ENCODE measurements around the gene PRKAR1B. TPM values are rescaled to one million over a fixed set of nuclear protein-coding genes. Genes with fewer than 3 reads are reported as not detected.

Gene PRKAR1B
- total RNA-seq, 2 experiments from 2014 or later = 22.5 to 41.6 TPM

DNA sequence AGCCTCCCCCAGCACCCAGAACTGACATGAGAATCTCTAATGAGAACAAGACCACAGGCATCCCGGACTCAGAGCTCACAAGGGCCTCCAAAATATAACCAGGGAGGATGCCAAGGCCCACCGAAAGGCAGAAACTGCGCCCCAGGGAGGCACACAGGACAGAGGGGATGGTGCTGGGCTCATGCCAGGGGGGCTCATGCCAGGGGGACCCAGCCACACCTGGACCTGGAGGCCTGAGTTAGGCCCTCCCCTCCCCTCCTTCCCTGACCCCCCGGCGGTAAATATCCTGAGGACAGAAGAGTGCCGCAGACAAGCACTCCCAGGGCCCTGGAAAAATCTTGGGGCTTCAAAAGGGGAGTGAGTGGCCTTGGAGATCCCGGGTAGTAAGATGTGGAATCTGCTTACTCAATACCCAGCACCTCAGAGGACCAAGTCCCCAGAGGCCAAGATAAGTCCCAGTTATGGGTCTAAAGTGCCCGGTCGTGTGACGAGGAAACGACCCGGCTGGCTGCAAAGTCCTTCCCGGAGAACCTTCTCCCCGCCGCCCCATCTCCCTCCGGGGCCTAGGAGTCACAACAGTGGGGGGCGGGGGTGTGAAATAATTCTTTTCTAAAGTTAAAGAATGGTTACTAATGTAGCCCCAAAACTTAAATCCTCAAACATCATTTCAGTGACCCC, 219.3 kb downstream of the PRKAR1B start:
- H2AFZ ChIP-seq (ENCODE audit: low read length) = no peak overlapping the region
- no peaks in the 10 kb centered on the region for H4K20me1 ChIP-seq (ENCODE audit: insufficient read depth, low read length)
- ChIA-PET CTCF (ENCODE audit: unreplicated experiment) (no interaction called here), POLR2A (no interaction called here)
- no peak for DNase-seq (ENCODE audit: low spot score)
- H3K27ac ChIP-seq (ENCODE audit: low read depth, low read length, poor library complexity, severe bottlenecking) = no peak overlapping the region
- H3K9me3 ChIP-seq (ENCODE audit: low read length) = no peaks in the 10 kb centered on the region
- H3K4me3 ChIP-seq (ENCODE audit: low read depth, low read length, poor library complexity, severe bottlenecking) = no peak overlapping the region
- no peaks in the 10 kb centered on the region for H3K79me2 ChIP-seq (ENCODE audit: insufficient read depth, low read depth, low read length)
- H3K4me2 ChIP-seq (ENCODE audit: low read length) = no peak overlapping the region
- no peaks in the 10 kb centered on the region for H3K4me1 ChIP-seq (ENCODE audit: insufficient read depth, low read length, poor library complexity, severe bottlenecking)
- intact Hi-C loops (cut with micrococcal nuclease; ENCODE audit: unreplicated experiment) = no loop called here
- BruUV-seq (replicated peaks) = no TSS peak
- TF ChIP-seq EZH2phosphoT487 (IDR thresholded peaks at IDR 0.05; ENCODE audit: borderline replicate concordance, low read depth, low read length) (no peak), CTCF (conservative IDR thresholded peaks at IDR 0.05; ENCODE audit: low read length) (no peak)
- H3K9me2 ChIP-seq (ENCODE audit: insufficient read depth, low read length) = no peaks in the 10 kb centered on the region
- no peaks in the 10 kb centered on the region for H3K36me3 ChIP-seq (ENCODE audit: insufficient read depth, low read length)

GRCh38 chr7:506921-507622, 220.0 kb downstream of the PRKAR1B start:
- Histone ChIP-seq H3K4me3 (ENCODE audit: low read depth, low read length, poor library complexity, severe bottlenecking) (no peak overlapping the region), H3K79me2 (ENCODE audit: insufficient read depth, low read depth, low read length) (no peaks in the 10 kb centered on the region), H3K27ac (ENCODE audit: low read depth, low read length, poor library complexity, severe bottlenecking) (no peak overlapping the region), H3K4me1 (ENCODE audit: insufficient read depth, low read length, poor library complexity, severe bottlenecking) (no peaks in the 10 kb centered on the region), H3K36me3 (ENCODE audit: insufficient read depth, low read length) (no peaks in the 10 kb centered on the region), H2AFZ (ENCODE audit: low read length) (no peak overlapping the region), H3K9me3 (ENCODE audit: low read length) (no peaks in the 10 kb centered on the region), H4K20me1 (ENCODE audit: insufficient read depth, low read length) (no peaks in the 10 kb centered on the region), H3K4me2 (ENCODE audit: low read length) (no peak overlapping the region), H3K9me2 (ENCODE audit: insufficient read depth, low read length) (no peaks in the 10 kb centered on the region)
- no TSS peak for BruUV-seq (replicated peaks)
- intact Hi-C loops (cut with micrococcal nuclease; ENCODE audit: unreplicated experiment) = no loop called here
- no peak for DNase-seq (ENCODE audit: low spot score)
- CTCF ChIA-PET (ENCODE audit: unreplicated experiment) = no interaction called here
- TF ChIP-seq EZH2phosphoT487 (IDR thresholded peaks at IDR 0.05; ENCODE audit: borderline replicate concordance, low read depth, low read length) (no peak), CTCF (conservative IDR thresholded peaks at IDR 0.05; ENCODE audit: low read length) (no peak)
- POLR2A ChIA-PET = no interaction called here

DNA sequence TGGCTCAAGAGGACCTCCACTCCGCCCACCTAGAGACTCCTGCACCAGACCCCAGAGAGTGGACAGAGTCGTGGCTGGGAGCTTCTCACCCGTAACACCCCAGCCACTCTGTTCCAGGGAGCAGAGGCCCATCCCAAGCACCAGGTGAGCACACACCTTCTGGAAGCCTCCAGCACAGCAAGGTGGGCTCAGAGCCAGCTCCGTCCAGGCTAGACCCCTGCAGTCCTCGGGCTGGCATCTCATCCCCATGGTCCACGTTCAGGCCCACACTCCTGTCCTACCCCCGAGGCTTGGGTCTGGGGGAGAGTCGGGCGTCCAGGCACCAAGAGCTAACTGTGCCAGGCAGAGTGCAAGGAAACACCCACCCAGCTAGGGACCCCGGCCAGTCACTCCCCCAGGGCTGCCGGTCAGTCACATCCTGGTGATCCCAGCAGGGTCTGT, 220.7 kb downstream of the PRKAR1B start:
- Histone ChIP-seq H4K20me1 (ENCODE audit: insufficient read depth, low read length) (no peaks in the 10 kb centered on the region), H3K4me1 (ENCODE audit: insufficient read depth, low read length, poor library complexity, severe bottlenecking) (no peaks in the 10 kb centered on the region), H3K27ac (ENCODE audit: low read depth, low read length, poor library complexity, severe bottlenecking) (no peak overlapping the region), H3K4me2 (ENCODE audit: low read length) (no peak overlapping the region), H3K79me2 (ENCODE audit: insufficient read depth, low read depth, low read length) (no peaks in the 10 kb centered on the region), H3K9me3 (ENCODE audit: low read length) (no peaks in the 10 kb centered on the region), H2AFZ (ENCODE audit: low read length) (no peak overlapping the region), H3K36me3 (ENCODE audit: insufficient read depth, low read length) (no peaks in the 10 kb centered on the region), H3K9me2 (ENCODE audit: insufficient read depth, low read length) (no peaks in the 10 kb centered on the region), H3K4me3 (ENCODE audit: low read depth, low read length, poor library complexity, severe bottlenecking) (no peak overlapping the region)
- POLR2A ChIA-PET = no interaction called here
- intact Hi-C loops (cut with micrococcal nuclease; ENCODE audit: unreplicated experiment) = no loop called here
- no peak for DNase-seq (ENCODE audit: low spot score)
- CTCF ChIA-PET (ENCODE audit: unreplicated experiment) = no interaction called here
- no TSS peak for BruUV-seq (replicated peaks)
- TF ChIP-seq CTCF (conservative IDR thresholded peaks at IDR 0.05; ENCODE audit: low read length) (no peak), EZH2phosphoT487 (IDR thresholded peaks at IDR 0.05; ENCODE audit: borderline replicate concordance, low read depth, low read length) (no peak)
